Measurements from ENCODE around the gene KIF3B. TPM values are rescaled to one million over a fixed set of nuclear protein-coding genes. Genes with fewer than 3 reads are reported as not detected.
"Not testable (repeated sequence)": the region's sequence is repeated elsewhere in the genome, so short reads cannot be mapped to it uniquely, and the experiment has no call there.

Gene KIF3B
- total RNA-seq, 2 donors from 2014 or later, result 41.7 to 49.2 TPM

DNA sequence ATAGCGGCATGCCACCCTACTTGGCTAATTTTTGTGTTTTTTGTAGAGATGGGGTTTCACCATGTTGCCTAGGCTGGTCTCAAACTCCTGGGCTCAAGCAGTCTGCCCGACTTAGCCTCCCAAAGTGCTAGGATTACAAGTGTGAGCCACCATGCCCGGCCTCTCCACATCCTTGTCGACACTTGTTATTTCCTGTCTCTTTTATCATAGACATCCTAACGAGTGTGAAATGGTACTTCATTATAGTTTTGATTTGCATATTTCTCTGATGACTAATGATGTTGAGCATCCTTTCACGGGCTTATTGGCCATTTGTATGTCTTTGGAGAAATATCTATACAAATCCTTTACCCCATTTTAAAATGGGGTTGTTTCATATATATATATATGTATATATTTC is 41.6 kb downstream of the KIF3B start:
- Histone ChIP-seq H3K9ac (ENCODE audit: low read depth in 2 of 2, low read length in 2 of 2) (no peak overlapping the region), H3K9me3 (no peaks in the 10 kb centered on the region), H3K27me3 (no peaks in the 10 kb centered on the region), H3K36me3 (peaks cover 4% of the 10 kb centered on the region), H3K4me3 (no peak overlapping the region), H3K27ac (no peak overlapping the region), H3K4me1 (no peaks in the 10 kb centered on the region)
- DNase-seq, result no peak
- intact Hi-C loops (cut with DNase I), result no loop called here
- TF ChIP-seq, protein P1, sequence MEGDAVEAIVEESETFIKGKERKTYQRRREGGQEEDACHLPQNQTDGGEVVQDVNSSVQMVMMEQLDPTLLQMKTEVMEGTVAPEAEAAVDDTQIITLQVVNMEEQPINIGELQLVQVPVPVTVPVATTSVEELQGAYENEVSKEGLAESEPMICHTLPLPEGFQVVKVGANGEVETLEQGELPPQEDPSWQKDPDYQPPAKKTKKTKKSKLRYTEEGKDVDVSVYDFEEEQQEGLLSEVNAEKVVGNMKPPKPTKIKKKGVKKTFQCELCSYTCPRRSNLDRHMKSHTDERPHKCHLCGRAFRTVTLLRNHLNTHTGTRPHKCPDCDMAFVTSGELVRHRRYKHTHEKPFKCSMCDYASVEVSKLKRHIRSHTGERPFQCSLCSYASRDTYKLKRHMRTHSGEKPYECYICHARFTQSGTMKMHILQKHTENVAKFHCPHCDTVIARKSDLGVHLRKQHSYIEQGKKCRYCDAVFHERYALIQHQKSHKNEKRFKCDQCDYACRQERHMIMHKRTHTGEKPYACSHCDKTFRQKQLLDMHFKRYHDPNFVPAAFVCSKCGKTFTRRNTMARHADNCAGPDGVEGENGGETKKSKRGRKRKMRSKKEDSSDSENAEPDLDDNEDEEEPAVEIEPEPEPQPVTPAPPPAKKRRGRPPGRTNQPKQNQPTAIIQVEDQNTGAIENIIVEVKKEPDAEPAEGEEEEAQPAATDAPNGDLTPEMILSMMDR (IDR thresholded peaks at IDR 0.05), result no peak

DNA sequence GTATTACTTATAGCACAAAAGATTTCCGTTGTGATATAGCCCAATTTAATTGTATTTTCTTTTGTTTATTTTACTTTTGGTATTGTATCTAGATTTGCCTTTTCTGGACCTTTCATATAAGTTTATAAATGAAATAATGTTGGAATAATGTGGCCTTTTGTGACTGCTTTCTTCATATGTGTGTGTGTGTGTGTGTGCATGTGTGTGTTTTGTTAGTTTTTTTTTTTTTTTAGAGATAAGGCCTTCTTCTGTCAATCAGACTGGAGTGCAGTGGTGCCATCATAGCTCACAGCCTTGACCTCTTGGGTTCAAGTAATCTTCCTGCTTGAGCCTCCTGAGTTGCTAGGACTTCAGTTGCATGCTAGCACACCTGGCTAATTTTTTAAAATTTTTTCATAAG is 42.9 kb downstream of the KIF3B start:
- peaks cover 4% of the 10 kb centered on the region for H3K36me3 ChIP-seq
- intact Hi-C loops (cut with DNase I), result no loop called here

DNA sequence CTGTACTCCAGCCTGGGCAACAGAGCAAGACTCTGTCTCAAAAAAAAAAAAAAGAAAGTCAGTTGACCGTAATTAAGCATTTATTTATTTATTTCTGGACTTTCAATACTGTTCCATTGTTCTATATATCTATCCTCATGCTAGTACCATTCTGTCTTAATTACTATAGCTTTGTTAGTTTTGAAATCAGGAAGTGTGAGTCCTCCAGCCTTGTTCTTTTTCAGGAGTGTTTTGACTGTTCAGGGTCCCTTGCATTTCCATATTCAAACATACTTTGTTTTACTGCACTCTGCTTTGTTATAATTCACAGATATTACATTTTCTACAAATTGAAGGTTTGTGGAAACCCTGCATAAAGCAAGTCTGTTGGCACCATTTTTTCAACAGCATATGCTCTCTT is 43.9 kb downstream of the KIF3B start:
- Histone ChIP-seq H3K4me1 (no peaks in the 10 kb centered on the region), H3K9ac (ENCODE audit: low read depth in 2 of 2, low read length in 2 of 2) (no peak overlapping the region), H3K27me3 (no peaks in the 10 kb centered on the region), H3K9me3 (no peaks in the 10 kb centered on the region), H3K27ac (no peak overlapping the region), H3K4me3 (no peak overlapping the region), H3K36me3 (peaks cover 4% of the 10 kb centered on the region)
- intact Hi-C loops (cut with DNase I), result no loop called here
- DNase-seq, result no peak
- TF ChIP-seq, protein P1 (IDR thresholded peaks at IDR 0.05), result no peak

More for the DNA sequence above, 42.9 kb downstream of the KIF3B start:
- TF ChIP-seq, protein P1 (IDR thresholded peaks at IDR 0.05), result no peak
- H3K4me1 ChIP-seq, result no peaks in the 10 kb centered on the region
- H3K4me3 ChIP-seq, result no peak overlapping the region
- H3K27me3 ChIP-seq, result no peaks in the 10 kb centered on the region
- no peaks in the 10 kb centered on the region for H3K9me3 ChIP-seq
- no peak overlapping the region for H3K27ac ChIP-seq
- DNase-seq, result no peak
- no peak overlapping the region for H3K9ac ChIP-seq (ENCODE audit: low read depth in 2 of 2, low read length in 2 of 2)

- H3K27ac ChIP-seq; intact Hi-C loops (cut with DNase I); H3K4me3 ChIP-seq; H3K9ac ChIP-seq (ENCODE audit: low read depth in 2 of 2, low read length in 2 of 2); H3K9me3 ChIP-seq; H3K36me3 ChIP-seq; H3K27me3 ChIP-seq; DNase-seq; H3K4me1 ChIP-seq: not testable (repeated sequence)
Measured at GRCh38 chr20:32322260-32322659, 44.8 kb downstream of the KIF3B start.

GRCh38 chr20:32323761-32324160 is 46.3 kb downstream of the KIF3B start:
- H3K4me1 ChIP-seq; H3K9ac ChIP-seq (ENCODE audit: low read depth in 2 of 2, low read length in 2 of 2); H3K27me3 ChIP-seq; DNase-seq; H3K4me3 ChIP-seq; H3K9me3 ChIP-seq; H3K27ac ChIP-seq; intact Hi-C loops (cut with DNase I); H3K36me3 ChIP-seq: not testable (repeated sequence)

GRCh38 chr20:32325706-32326503 is 48.5 kb downstream of the KIF3B start:
- H3K36me3 ChIP-seq, result no peaks in the 10 kb centered on the region
- peak overlapping the region in 1 of 2 donors; percentile 46 for H3K9ac ChIP-seq (ENCODE audit: low read depth in 2 of 2, low read length in 2 of 2)
- peak; percentile 53 for DNase-seq
- H3K9me3 ChIP-seq, result no peaks in the 10 kb centered on the region
- H3K27me3 ChIP-seq, result no peaks in the 10 kb centered on the region
- H3K4me3 ChIP-seq, result no peak overlapping the region
- intact Hi-C loops (cut with DNase I), result no loop called here
- TF ChIP-seq, protein P1 (IDR thresholded peaks at IDR 0.05), result no peak
- H3K27ac ChIP-seq, result peak overlapping the region; percentile 66
- H3K4me1 ChIP-seq, result no peaks in the 10 kb centered on the region

Measured in colonic mucosa (tissue), 4 donors.